GM12878 (cell line): Measurements from ENCODE around the gene VMP1. TPM values are rescaled to one million over a fixed set of nuclear protein-coding genes. Genes with fewer than 3 reads are reported as not detected.
A peak's percentile ranks its signal among the peaks of the same experiment; 100 is the strongest.

Experiments used
- ATAC-seq: fragments of 200-7000 bp; cut with Tn5 transposase; 3 replicates; pipeline ENCODE4 v1.9.1; 2020; ENCODE audit warnings: mild to moderate bottlenecking, moderate library complexity
- BruUV-seq: library from RNA; stranded (reverse); fragments of 400-500 nt; replicated peaks from 2 replicates; lab custom pipeline; 2021; lab: Mats Ljungman, UMichigan
- CTCF ChIA-PET: fragments of 300-600 bp; sonication (Branson Sonifier 250); formaldehyde crosslinking; extraction: SDS; loops from one replicate; lab custom pipeline; 2021; ENCODE audit warnings: inconsistent platforms; lab: Yijun Ruan, JAX
- POLR2A ChIA-PET: fragments of 350-600 bp; formaldehyde crosslinking; extraction: SDS; loops from one replicate; lab custom pipeline; 2021; ENCODE audit warnings: inconsistent platforms; lab: Charles Lee
- RAD21 ChIA-PET: fragments of 300-600 bp; sonication (Branson Sonifier 250); formaldehyde crosslinking; loops from one replicate; lab custom pipeline; 2023; ENCODE audit warnings: antibody characterized with exemption; ENCODE audit not compliant: unreplicated experiment; lab: Charles Lee
- SMC1A ChIA-PET: fragments of 300-600 bp; sonication (Branson Sonifier 250); formaldehyde crosslinking; loops from one replicate; lab custom pipeline; 2023; ENCODE audit not compliant: unreplicated experiment, uncharacterized antibody; lab: Charles Lee
- DNase-seq: peaks from one replicate; pipeline ENCODE4 v3.0.0-alpha.2; 2011; ENCODE audit warnings: low read depth, low spot score
- FAIRE-seq: peaks from 3 replicates; lab custom pipeline; 2011; peaks lifted over from hg19 to GRCh38; lab: Jason Lieb, UNC
- H2AFZ ChIP-seq: 2 replicates; pipeline ENCODE4 v1.6.0; 2011; ENCODE audit warnings: low read depth, low read length, control low read depth; ENCODE audit not compliant: control insufficient read depth
- H3K27ac ChIP-seq: 2 replicates; pipeline ENCODE4 v1.5.1; 2011; ENCODE audit warnings: control low read depth; ENCODE audit not compliant: control insufficient read depth, insufficient read depth
- H3K27me3 ChIP-seq, 2 experiments: replicated peaks in 1 of 2; 2 replicates each; pipeline versions ENCODE4 v1.6.0 to v1.6.1; 2011; ENCODE audit warnings: low read length in 1 of 2; ENCODE audit not compliant: control insufficient read depth in 2 of 2, insufficient read depth in 2 of 2
- H3K36me3 ChIP-seq, 2 experiments: 2 replicates each; pipeline ENCODE4 v1.5.1; 2011; ENCODE audit warnings: low read length in 1 of 2; ENCODE audit not compliant: control insufficient read depth in 2 of 2, insufficient read depth in 2 of 2
- H3K4me1 ChIP-seq: 2 replicates; pipeline ENCODE4 v1.6.1; 2011; ENCODE audit warnings: mild to moderate bottlenecking, low read length, moderate library complexity, mixed read lengths; ENCODE audit not compliant: control insufficient read depth, insufficient read depth
- H3K4me2 ChIP-seq: 2 replicates; pipeline ENCODE4 v1.6.0; 2011; ENCODE audit warnings: control low read depth; ENCODE audit not compliant: control insufficient read depth, insufficient read depth
- H3K4me3 ChIP-seq: fragments of 200-600 bp; sonication (generic); 2 replicates; pipeline ENCODE4 v1.5.1; 2016
- H3K79me2 ChIP-seq: 2 replicates; pipeline ENCODE4 v1.6.0; 2011; ENCODE audit warnings: low read length; ENCODE audit not compliant: control insufficient read depth, insufficient read depth
- H3K9ac ChIP-seq: 2 replicates; pipeline ENCODE4 v1.8.0; 2011; ENCODE audit warnings: low read length, control low read depth, mixed read lengths; ENCODE audit not compliant: control insufficient read depth, insufficient read depth
- H3K9me3 ChIP-seq: replicated peaks from 3 replicates; pipeline ENCODE4 v1.5.1; 2011; ENCODE audit warnings: mild to moderate bottlenecking, low read length; ENCODE audit not compliant: control insufficient read depth, insufficient read depth
- H4K20me1 ChIP-seq: 2 replicates; pipeline ENCODE4 v1.6.0; 2011; ENCODE audit not compliant: control insufficient read depth, insufficient read depth
- CEBPB ChIP-seq, 2 experiments: fragments of 150-350 bp in 1 of 2; IDR thresholded peaks; 2 replicates each; pipeline ENCODE4 v1.6.1; 2012 to 2014; ENCODE audit warnings: low read depth in 2 of 2, low read length in 2 of 2, borderline replicate concordance in 1 of 2, inconsistent platforms in 1 of 2
- CUX1 ChIP-seq: IDR thresholded peaks from 2 replicates; pipeline ENCODE4 v1.6.1; 2012; ENCODE audit warnings: improper control_type of control experiment, low read depth, low read length; ENCODE audit not compliant: insufficient replicate concordance
- ELK1 ChIP-seq: IDR thresholded peaks from 2 replicates; pipeline ENCODE4 v1.6.1; 2012; ENCODE audit warnings: low read depth, low read length, improper control_type of control experiment
- HSF1 ChIP-seq: fragments of 150-350 bp; IDR thresholded peaks from 2 replicates; pipeline ENCODE4 v1.6.1; 2014; ENCODE audit warnings: mild to moderate bottlenecking, low read depth, low read length
- NFYB ChIP-seq: IDR thresholded peaks from 2 replicates; pipeline ENCODE4 v1.6.1; 2011; ENCODE audit warnings: low read depth, mild to moderate bottlenecking, low read length, improper control_type of control experiment, moderate library complexity; ENCODE audit not compliant: insufficient read depth
- RUNX3 ChIP-seq: IDR thresholded peaks from 2 replicates; pipeline ENCODE4 v1.6.1; 2012; ENCODE audit warnings: low read length, inconsistent platforms
- TCF7 ChIP-seq: IDR thresholded peaks from 2 replicates; pipeline ENCODE4 v1.6.1; 2014; ENCODE audit warnings: antibody characterized with exemption, borderline replicate concordance
- in situ Hi-C: fragments of 300-500 bp; cut with MboI; formaldehyde crosslinking; loops from 9 replicates; pipeline ENCODE4 v1.14.3; 2018; ENCODE audit warnings: mixed read lengths
- intact Hi-C: fragments of 100-400 bp; cut with micrococcal nuclease; formaldehyde crosslinking; loops from one replicate; pipeline ENCODE4 v1.14.2; 2022; ENCODE audit not compliant: unreplicated experiment
- polyA plus RNA-seq, 11 experiments: library from polyadenylated mRNA; depleted of rRNA in 4 of 11; unstranded in 6 of 11; stranded (reverse) in 5 of 11; fragments of >200 nt; fragmentation: Nextera tagmentation in 4 of 11; fragmentation: Illumina TruSeq in 1 of 11; extraction: Ambion mirVana in 4 of 11; extraction: Trizol in 1 of 11; gene quantifications; 1 replicate in 1 of 11; 2 replicates in 10 of 11; pipeline versions ENCODE4 v1.2.1 to v1.2.3, GENCODE V29; 2011 to 2016; ENCODE audit warnings: inconsistent platforms in 2 of 11, missing spikeins in 2 of 11, low read depth in 1 of 11
- total RNA-seq, 4 experiments: library from RNA; depleted of rRNA in 3 of 4; stranded (reverse); fragments of >200 nt in 3 of 4; fragmentation: Illumina TruSeq in 1 of 4; extraction: Trizol in 1 of 4; gene quantifications; 2 replicates each; pipeline versions ENCODE4 v1.2.1 to v1.2.3, GENCODE V29; 2013 to 2021

The VMP1 gene
- total and polyA plus RNA-seq, 10 of the 15 experiments (the other 5 are each of a cell fraction or from before 2014, with no cell fraction given): 88.4 to 199 (median 132) TPM

GRCh38 chr17:59754552-59754951 lies 47.1 kb downstream of the VMP1 start:
- Histone ChIP-seq H3K4me3 (no peak overlapping the region), H3K4me1 (peaks cover 13% of the 10 kb centered on the region), H4K20me1 (no peaks in the 10 kb centered on the region), H2AFZ (no peak overlapping the region), H3K9me3 (no peaks in the 10 kb centered on the region; the same call in 2 of the 3 replicates), H3K79me2 (peaks cover 2% of the 10 kb centered on the region; the same call in 1 of the 2 replicates), H3K36me3 (peaks cover 2 to 3% of the 10 kb centered on the region in 2 experiments; a peak in 1 of 4 replicates), H3K4me2 (0 out of 2 replicates have a peak overlapping the region, but pooled peaks have one; percentile 28), H3K9ac (no peak overlapping the region), H3K27me3 (no peaks in the 10 kb centered on the region), H3K27ac (peak overlapping the region; percentile 33)
- ATAC-seq: peak; percentile 21; the same call in 1 of the 3 replicates
- no TSS peak for BruUV-seq
- ChIA-PET RAD21 (interaction anchor here (0.6 to 6.4 kb wide), 20 partner anchors 9 to 316 kb away, joined by 3 to 142 read pairs (median 7); partner anchors contain the start of genes PTRH2, RPS6KB1, TUBD1 and VMP1), SMC1A (interaction anchor here (0.9 to 6.7 kb wide), 21 partner anchors 8 to 214 kb away, joined by 3 to 127 read pairs (median 9); partner anchors contain the start of genes PTRH2, RPS6KB1, TUBD1 and VMP1), POLR2A (interaction anchor here (0.6 to 5.2 kb wide), 13 partner anchors 29 to 137 kb away, joined by 3 to 29 read pairs (median 7); no protein-coding TSS in a partner anchor), CTCF (interaction anchor here (1.0 to 5.1 kb wide), 17 partner anchors 8 to 282 kb away, joined by 3 to 75 read pairs (median 12); partner anchors contain the start of genes PTRH2, RPS6KB1, TUBD1 and VMP1)
- FAIRE-seq: no peak
- DNase-seq: no peak
- intact Hi-C loops (loop anchor here (5.0 kb wide), 1 partner anchor 158 kb away; no protein-coding TSS in a partner anchor), in situ Hi-C loops (no loop called here)
- TF ChIP-seq RUNX3 (peak; percentile 54), CEBPB (IDR thresholded peaks at IDR 0.05; ENCODE audit: borderline replicate concordance in 1 of 2, low read depth in 2 of 2, low read length in 2 of 2) (no peak), CUX1 (peak; percentile 25), NFYB (no peak), TCF7 (0 out of 2 replicates have a peak, but pooled peaks have one; percentile 30), HSF1 (no peak), ELK1 (no peak)
